T-helper 2 cell treated with Interferon-gamma antibody and Interleukin-4, amounts not matched to agents 5 μg/mL and 100 μg/mL, for 36 hours (primary cell): ENCODE results near the gene BRINP3.

Experiments
- DNase-seq: peaks from one replicate; pipeline ENCODE4 v3.0.0; 2021; ENCODE audit warnings: low spot score
- H3K27ac Mint-ChIP-seq: one replicate; pipeline ENCODE4 v1.8.0; 2021; ENCODE audit warnings: mild to moderate bottlenecking, mixed read lengths
- H3K27me3 Mint-ChIP-seq: one replicate; pipeline ENCODE4 v1.8.0; 2021; ENCODE audit warnings: low read depth, mixed read lengths
- H3K36me3 Mint-ChIP-seq: one replicate; pipeline ENCODE4 v1.8.0; 2021; ENCODE audit warnings: low read depth, mixed read lengths
- H3K4me1 Mint-ChIP-seq: one replicate; pipeline ENCODE4 v1.8.0; 2021; ENCODE audit warnings: low read depth, mixed read lengths
- H3K4me3 Mint-ChIP-seq: one replicate; pipeline ENCODE4 v1.8.0; 2022; ENCODE audit warnings: mild to moderate bottlenecking, moderate library complexity, mixed read lengths
- H3K9me3 Mint-ChIP-seq: one replicate; pipeline ENCODE4 v1.8.0; 2021; ENCODE audit warnings: mixed read lengths

BRINP3 gene

GRCh38 chr1:190259424-190259823, 218.2 kb downstream of the BRINP3 start:
- no peaks in the 10 kb centered on the region for H3K27me3 Mint-ChIP-seq
- H3K36me3 Mint-ChIP-seq, result no peaks in the 10 kb centered on the region
- no peak for DNase-seq
- H3K27ac Mint-ChIP-seq, result no peak overlapping the region
- peaks cover 23% of the 10 kb centered on the region for H3K9me3 Mint-ChIP-seq
- no peak overlapping the region for H3K4me3 Mint-ChIP-seq
- no peaks in the 10 kb centered on the region for H3K4me1 Mint-ChIP-seq

DNA sequence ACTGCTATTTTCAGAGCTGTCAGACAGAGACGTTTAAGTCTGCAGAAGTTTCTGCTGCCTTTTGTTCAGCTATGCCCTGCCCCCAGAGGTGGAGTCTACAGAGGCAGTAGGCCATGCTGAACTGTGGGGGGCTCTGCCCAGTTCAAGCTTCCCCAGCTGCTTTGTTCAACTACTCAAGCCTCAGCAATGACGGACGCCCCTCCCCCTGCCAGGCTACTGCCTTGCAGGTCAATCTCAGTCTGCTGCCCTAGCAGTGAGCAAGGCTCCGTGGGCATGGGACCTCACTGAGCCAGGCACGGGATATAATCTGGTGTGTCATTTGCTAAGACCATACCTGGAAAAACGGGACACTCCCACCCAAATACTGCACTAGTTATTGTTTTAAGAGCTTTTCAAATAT, 219.7 kb downstream of the BRINP3 start:
- Mint-ChIP-seq H3K27me3 (no peaks in the 10 kb centered on the region), H3K4me3 (no peak overlapping the region)

DNA sequence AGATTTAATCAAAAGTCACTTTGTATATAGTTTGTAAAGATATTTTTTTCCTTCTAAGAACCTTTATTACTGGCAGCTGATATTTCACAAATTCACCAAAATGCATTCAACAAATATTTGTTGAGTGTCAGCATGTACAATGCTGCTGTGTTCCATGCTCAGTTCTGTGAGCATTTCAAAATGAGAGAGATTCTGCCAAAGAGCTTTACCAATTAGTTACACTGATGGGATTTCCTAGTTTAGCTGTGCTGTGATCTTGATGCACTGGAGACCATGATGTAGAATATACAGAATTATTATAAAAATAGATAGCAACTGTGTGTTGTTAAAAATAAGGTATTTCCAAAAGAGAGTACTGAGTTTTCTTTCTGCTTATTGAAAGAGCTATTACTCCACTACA, 225.6 kb downstream of the BRINP3 start:
- Mint-ChIP-seq H3K27me3 (no peaks in the 10 kb centered on the region), H3K4me3 (no peak overlapping the region), H3K9me3 (peaks cover 30% of the 10 kb centered on the region), H3K4me1 (no peaks in the 10 kb centered on the region), H3K36me3 (no peaks in the 10 kb centered on the region), H3K27ac (no peak overlapping the region)
- DNase-seq, result no peak

More for the DNA sequence above, 219.7 kb downstream of the BRINP3 start:
- no peaks in the 10 kb centered on the region for H3K4me1 Mint-ChIP-seq
- H3K36me3 Mint-ChIP-seq, result no peaks in the 10 kb centered on the region
- peaks cover 23% of the 10 kb centered on the region for H3K9me3 Mint-ChIP-seq
- no peak for DNase-seq
- H3K27ac Mint-ChIP-seq, result no peak overlapping the region

DNA sequence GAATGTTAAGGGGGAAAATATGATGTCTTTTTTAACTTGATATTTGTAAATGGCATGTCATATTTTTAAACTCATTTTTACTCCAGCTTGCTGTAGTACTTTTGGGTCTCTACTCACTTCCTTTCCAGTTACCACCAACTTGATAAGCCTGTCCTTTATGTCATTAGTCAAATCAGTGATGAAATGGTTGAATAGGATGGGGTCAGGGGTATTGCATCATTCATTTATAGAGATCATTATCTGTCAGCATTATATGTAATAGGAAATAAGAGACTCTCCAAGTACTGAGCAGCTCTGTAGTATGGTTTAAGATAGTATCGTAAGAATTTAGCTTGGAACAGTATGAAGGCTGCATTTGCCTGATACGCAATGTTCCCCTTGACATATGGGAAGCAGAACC, 227.3 kb downstream of the BRINP3 start:
- no peak for DNase-seq
- no peaks in the 10 kb centered on the region for H3K27me3 Mint-ChIP-seq
- no peaks in the 10 kb centered on the region for H3K4me1 Mint-ChIP-seq
- H3K27ac Mint-ChIP-seq, result no peak overlapping the region
- peaks cover 18% of the 10 kb centered on the region for H3K9me3 Mint-ChIP-seq
- no peaks in the 10 kb centered on the region for H3K36me3 Mint-ChIP-seq
- no peak overlapping the region for H3K4me3 Mint-ChIP-seq

DNA sequence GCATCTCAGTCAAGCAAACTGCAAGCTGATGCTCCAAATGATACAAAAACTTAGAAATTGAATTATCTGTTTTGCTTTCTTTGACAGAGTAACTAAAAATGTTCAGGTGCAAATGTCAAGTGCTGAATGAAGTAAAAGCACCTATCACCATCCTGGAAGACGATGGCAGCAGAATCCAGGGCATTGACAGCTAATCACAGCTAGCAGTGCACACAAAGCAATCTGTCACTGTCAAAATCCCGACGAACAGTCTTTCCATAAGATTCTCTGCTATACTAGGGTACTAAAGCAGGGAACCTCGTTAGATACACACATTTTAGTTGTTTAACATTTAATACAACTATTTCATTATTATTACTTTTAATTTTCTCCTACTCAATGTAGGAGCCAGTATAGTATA, 233.3 kb downstream of the BRINP3 start:
- DNase-seq, result no peak
- Mint-ChIP-seq H3K36me3 (no peaks in the 10 kb centered on the region), H3K4me1 (no peaks in the 10 kb centered on the region), H3K9me3 (peaks cover 8% of the 10 kb centered on the region), H3K27me3 (no peaks in the 10 kb centered on the region), H3K4me3 (no peak overlapping the region), H3K27ac (no peak overlapping the region)

DNA sequence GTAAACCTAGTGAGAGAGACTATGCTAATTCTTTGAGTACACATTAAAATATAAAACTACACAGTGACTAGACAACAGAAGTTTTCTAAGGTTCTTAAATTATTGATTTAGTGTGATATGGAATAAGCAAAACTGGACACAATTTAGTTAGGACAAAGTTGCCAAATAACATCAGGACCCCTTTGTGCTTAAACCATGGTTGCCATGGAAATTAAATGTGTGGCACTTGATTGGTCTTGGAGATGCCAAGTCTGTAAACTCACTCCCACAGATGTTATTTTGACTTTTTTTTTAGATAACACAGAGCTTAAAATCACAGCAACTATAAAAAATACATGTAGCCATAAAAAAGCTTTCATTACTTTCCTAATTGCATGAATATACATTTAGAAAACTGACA, 234.6 kb downstream of the BRINP3 start:
- DNase-seq, result no peak
- Mint-ChIP-seq H3K27ac (no peak overlapping the region), H3K36me3 (no peaks in the 10 kb centered on the region), H3K4me1 (no peaks in the 10 kb centered on the region), H3K4me3 (no peak overlapping the region), H3K27me3 (no peaks in the 10 kb centered on the region), H3K9me3 (peaks cover 11% of the 10 kb centered on the region)

- no peaks in the 10 kb centered on the region for H3K27me3 Mint-ChIP-seq
- no peak overlapping the region for H3K4me3 Mint-ChIP-seq
- no peaks in the 10 kb centered on the region for H3K36me3 Mint-ChIP-seq
- H3K9me3 Mint-ChIP-seq, result peaks cover 23% of the 10 kb centered on the region
- H3K27ac Mint-ChIP-seq, result no peak overlapping the region
- H3K4me1 Mint-ChIP-seq, result no peaks in the 10 kb centered on the region
- no peak for DNase-seq
Measured at GRCh38 chr1:190226006-190226405, 251.7 kb downstream of the BRINP3 start.

- H3K27me3 Mint-ChIP-seq, result no peaks in the 10 kb centered on the region
- no peak overlapping the region for H3K27ac Mint-ChIP-seq
- no peaks in the 10 kb centered on the region for H3K9me3 Mint-ChIP-seq
- H3K4me3 Mint-ChIP-seq, result no peak overlapping the region
- H3K36me3 Mint-ChIP-seq, result no peaks in the 10 kb centered on the region
- no peak for DNase-seq
- no peaks in the 10 kb centered on the region for H3K4me1 Mint-ChIP-seq
Measured at GRCh38 chr1:190212450-190212849, 265.2 kb downstream of the BRINP3 start.

DNA sequence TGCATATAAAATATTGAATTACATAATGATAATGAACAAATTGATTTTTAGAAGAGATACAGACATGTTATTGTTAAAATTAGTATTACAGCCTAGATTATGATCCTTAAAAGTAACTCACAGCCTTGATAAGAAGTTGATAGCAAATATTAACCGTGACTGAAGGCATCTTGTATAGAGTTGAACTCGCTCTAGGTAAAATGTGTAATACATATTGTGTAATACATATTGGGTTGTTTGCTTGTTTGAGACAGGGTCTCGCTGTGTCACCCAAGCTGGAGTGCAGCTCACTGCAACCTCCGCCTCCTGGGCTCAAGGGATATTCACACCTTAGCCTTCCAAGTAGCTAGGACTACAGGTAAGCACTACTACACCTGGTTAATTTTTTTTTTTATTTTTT, 269.9 kb downstream of the BRINP3 start:
- H3K27ac Mint-ChIP-seq, result no peak overlapping the region
- no peaks in the 10 kb centered on the region for H3K36me3 Mint-ChIP-seq
- H3K4me3 Mint-ChIP-seq, result no peak overlapping the region
- no peak for DNase-seq
- no peaks in the 10 kb centered on the region for H3K4me1 Mint-ChIP-seq
- peaks cover 11% of the 10 kb centered on the region for H3K9me3 Mint-ChIP-seq
- no peaks in the 10 kb centered on the region for H3K27me3 Mint-ChIP-seq

GRCh38 chr1:190205713-190206112, 272.0 kb downstream of the BRINP3 start:
- no peaks in the 10 kb centered on the region for H3K27me3 Mint-ChIP-seq
- H3K4me3 Mint-ChIP-seq, result no peak overlapping the region
- peaks cover 24% of the 10 kb centered on the region for H3K9me3 Mint-ChIP-seq
- DNase-seq, result no peak
- H3K4me1 Mint-ChIP-seq, result no peaks in the 10 kb centered on the region
- H3K27ac Mint-ChIP-seq, result no peak overlapping the region
- H3K36me3 Mint-ChIP-seq, result no peaks in the 10 kb centered on the region

DNA sequence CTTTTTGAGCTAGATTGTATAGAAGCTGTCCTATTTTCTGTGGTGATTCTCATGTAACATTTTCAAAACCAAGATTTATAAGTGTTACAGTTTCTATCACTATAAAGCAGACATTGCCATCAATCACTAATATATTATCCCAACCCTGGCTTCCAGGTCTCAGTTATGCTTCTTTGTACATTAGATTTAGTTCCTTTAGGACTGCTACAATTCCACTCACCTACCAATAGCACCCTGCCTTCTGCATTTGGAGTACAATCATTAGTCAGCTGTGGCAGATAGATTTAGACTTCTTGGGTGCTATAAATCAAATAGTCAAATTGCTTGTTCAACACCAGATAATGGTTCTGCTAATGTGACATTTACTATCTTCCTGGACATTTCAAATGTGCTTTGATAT, 281.6 kb downstream of the BRINP3 start:
- no peak overlapping the region for H3K27ac Mint-ChIP-seq

GRCh38 chr1:190193508-190194115, 284.1 kb downstream of the BRINP3 start:
- Mint-ChIP-seq H3K27ac (no peak overlapping the region), H3K36me3 (no peaks in the 10 kb centered on the region), H3K27me3 (no peaks in the 10 kb centered on the region), H3K9me3 (peaks cover 7% of the 10 kb centered on the region), H3K4me3 (no peak overlapping the region), H3K4me1 (no peaks in the 10 kb centered on the region)
- DNase-seq, result no peak

More for the DNA sequence above, 281.6 kb downstream of the BRINP3 start:
- no peak for DNase-seq
- no peaks in the 10 kb centered on the region for H3K27me3 Mint-ChIP-seq
- peaks cover 17% of the 10 kb centered on the region for H3K9me3 Mint-ChIP-seq
- no peaks in the 10 kb centered on the region for H3K36me3 Mint-ChIP-seq
- no peak overlapping the region for H3K4me3 Mint-ChIP-seq
- H3K4me1 Mint-ChIP-seq, result no peaks in the 10 kb centered on the region

DNA sequence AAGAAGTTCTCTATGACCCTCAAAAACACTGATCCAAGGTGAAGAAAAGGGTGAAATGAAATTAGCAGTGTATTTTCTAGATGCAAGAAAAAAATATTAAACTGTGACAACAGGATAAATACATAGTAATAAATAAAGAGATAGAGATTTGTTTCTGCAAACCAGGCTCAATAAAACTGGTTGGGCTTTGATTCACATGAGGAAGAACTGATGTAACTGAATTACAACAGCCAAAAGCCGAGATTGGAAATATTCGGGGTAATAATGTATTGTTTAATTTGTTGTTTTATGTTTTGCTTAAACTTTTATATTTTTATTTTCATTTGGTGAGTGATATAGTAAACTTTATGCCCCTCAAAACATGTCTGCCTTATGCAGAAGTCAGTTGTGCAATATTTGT, 285.0 kb downstream of the BRINP3 start:
- no peak for DNase-seq
- H3K9me3 Mint-ChIP-seq, result peaks cover 6% of the 10 kb centered on the region
- no peaks in the 10 kb centered on the region for H3K27me3 Mint-ChIP-seq
- no peaks in the 10 kb centered on the region for H3K36me3 Mint-ChIP-seq
- H3K4me1 Mint-ChIP-seq, result no peaks in the 10 kb centered on the region
- no peak overlapping the region for H3K4me3 Mint-ChIP-seq
- no peak overlapping the region for H3K27ac Mint-ChIP-seq

- Mint-ChIP-seq H3K36me3 (no peaks in the 10 kb centered on the region), H3K9me3 (peaks cover 8% of the 10 kb centered on the region), H3K4me3 (no peak overlapping the region), H3K27ac (no peak overlapping the region), H3K27me3 (no peaks in the 10 kb centered on the region), H3K4me1 (no peaks in the 10 kb centered on the region)
- DNase-seq, result no peak
Measured at GRCh38 chr1:190183588-190183987, 294.1 kb downstream of the BRINP3 start.

- Mint-ChIP-seq H3K9me3 (peaks cover 14% of the 10 kb centered on the region), H3K27ac (no peak overlapping the region), H3K36me3 (no peaks in the 10 kb centered on the region), H3K27me3 (no peaks in the 10 kb centered on the region), H3K4me1 (no peaks in the 10 kb centered on the region), H3K4me3 (no peak overlapping the region)
- DNase-seq, result no peak
Measured at GRCh38 chr1:190179817-190180216, 297.8 kb downstream of the BRINP3 start.
